HG03558 (cell line): ENCODE results near the gene RNU1-4.
"Not testable (repeated sequence)": the region's sequence is repeated elsewhere in the genome, so short reads cannot be mapped to it uniquely, and the experiment has no call there.

ENCODE experiments used
- ATAC-seq: cut with Tn5 transposase; IDR thresholded peaks from one replicate; pipeline ENCODE4 v1.9.1; 2021; ENCODE audit warnings: moderate number of reproducible peaks; ENCODE audit not compliant: unreplicated experiment; ENCODE audit errors: extremely low read depth

The RNU1-4 gene

GRCh38 chr1:16707130-16708093 is 32.9 kb upstream of the RNU1-4 start:
- not testable (repeated sequence) for ATAC-seq

GRCh38 chr1:16708704-16709103 is 31.6 kb upstream of the RNU1-4 start:
- ATAC-seq = not testable (repeated sequence)

GRCh38 chr1:16709659-16710087 is 30.6 kb upstream of the RNU1-4 start:
- not testable (repeated sequence) for ATAC-seq

GRCh38 chr1:16710618-16711017 is 29.7 kb upstream of the RNU1-4 start:
- ATAC-seq = not testable (repeated sequence)

GRCh38 chr1:16712131-16712530 is 28.2 kb upstream of the RNU1-4 start:
- ATAC-seq = not testable (repeated sequence)

GRCh38 chr1:16712582-16712981 is 27.7 kb upstream of the RNU1-4 start:
- ATAC-seq = not testable (repeated sequence)

- ATAC-seq = not testable (repeated sequence)
Measured at GRCh38 chr1:16712984-16713383, 27.3 kb upstream of the RNU1-4 start.

- ATAC-seq = not testable (repeated sequence)
Measured at GRCh38 chr1:16713480-16713879, 26.8 kb upstream of the RNU1-4 start.

- ATAC-seq = no peak
Measured at GRCh38 chr1:16716691-16717335, 23.5 kb upstream of the RNU1-4 start.

- ATAC-seq = no peak
Measured at GRCh38 chr1:16717336-16718098, 22.8 kb upstream of the RNU1-4 start.

GRCh38 chr1:16718099-16718907 is 22.0 kb upstream of the RNU1-4 start:
- not testable (repeated sequence) for ATAC-seq

GRCh38 chr1:16718908-16719533 is 21.3 kb upstream of the RNU1-4 start:
- no peak for ATAC-seq

GRCh38 chr1:16719571-16720350 is 20.6 kb upstream of the RNU1-4 start:
- no peak for ATAC-seq

GRCh38 chr1:16720351-16721223 is 19.7 kb upstream of the RNU1-4 start:
- no peak for ATAC-seq

- ATAC-seq = no peak
Measured at GRCh38 chr1:16721871-16722641, 18.3 kb upstream of the RNU1-4 start.

GRCh38 chr1:16724718-16725438 is 15.4 kb upstream of the RNU1-4 start:
- ATAC-seq = no peak
